Measurements from ENCODE around the gene FAM174C. TPM values are rescaled to one million over a fixed set of nuclear protein-coding genes. Genes with fewer than 3 reads are reported as not detected.

Gene FAM174C
- total RNA-seq, 1 experiment from 2014 or later, result 77.1 TPM

DNA sequence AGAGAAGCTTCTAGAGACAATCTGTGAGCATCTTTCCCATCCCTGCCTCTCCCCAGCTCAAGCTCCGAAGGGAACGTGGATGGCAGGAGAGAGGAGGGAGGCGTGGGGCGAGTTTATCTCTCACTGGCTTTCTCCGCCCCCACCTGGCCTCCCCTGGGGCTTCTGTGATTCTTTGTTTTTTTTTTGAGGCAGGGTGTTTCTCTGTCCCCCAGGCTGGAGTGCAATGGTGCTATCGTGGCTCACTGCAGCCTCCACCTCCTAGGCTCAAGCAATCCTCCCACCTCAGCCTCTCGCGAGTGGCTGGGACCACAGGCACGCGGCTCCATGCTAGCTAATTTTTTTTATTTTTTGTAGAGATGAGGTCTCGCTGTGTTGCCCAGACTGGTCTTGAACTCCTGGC lies 33.4 kb downstream of the FAM174C start:
- Histone ChIP-seq H3K4me3 (replicated peaks in 1 of 2; ENCODE audit: low read depth in 1 of 2, low read length in 2 of 2) (no peak overlapping the region), H3K27ac (ENCODE audit: low read depth, low read length) (no peak overlapping the region), H3K4me1 (ENCODE audit: control insufficient read depth in 1 of 2, insufficient read depth in 2 of 2, low read length in 2 of 2) (peaks cover 9 to 17% of the 10 kb centered on the region in 2 experiments), H2AFZ (ENCODE audit: low read depth, low read length, poor library complexity, severe bottlenecking) (no peak overlapping the region), H3K4me2 (ENCODE audit: low read length) (no peak overlapping the region), H3K9me2 (ENCODE audit: insufficient read depth) (no peaks in the 10 kb centered on the region), H4K20me1 (ENCODE audit: insufficient read depth) (no peaks in the 10 kb centered on the region), H3K27me3 (ENCODE audit: insufficient read depth, low read length) (no peaks in the 10 kb centered on the region), H3K9ac (ENCODE audit: low read length) (no peak overlapping the region), H3K79me2 (ENCODE audit: insufficient read depth, low read length) (no peaks in the 10 kb centered on the region), H3K9me3 (ENCODE audit: control insufficient read depth in 1 of 2, insufficient read depth in 1 of 2, low read depth in 1 of 2, low read length in 2 of 2) (no peaks in the 10 kb centered on the region), H3K36me3 (ENCODE audit: control insufficient read depth in 1 of 2, insufficient read depth in 2 of 2, low read length in 2 of 2) (no peaks in the 10 kb centered on the region)
- RAD21 ChIA-PET (ENCODE audit: low non-redundant PET in 1 of 2, low total read pairs in 2 of 2, uncharacterized antibody in 2 of 2, unreplicated experiment in 2 of 2), result no interaction called here
- no TSS peak for BruUV-seq (replicated peaks)
- CTCF ChIA-PET, result interaction anchor here (0.7 kb wide), 1 partner anchor 29 kb away, joined by 3 read pairs; no protein-coding TSS in a partner anchor
- TF ChIP-seq, protein P1, sequence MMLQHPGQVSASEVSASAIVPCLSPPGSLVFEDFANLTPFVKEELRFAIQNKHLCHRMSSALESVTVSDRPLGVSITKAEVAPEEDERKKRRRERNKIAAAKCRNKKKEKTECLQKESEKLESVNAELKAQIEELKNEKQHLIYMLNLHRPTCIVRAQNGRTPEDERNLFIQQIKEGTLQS (IDR thresholded peaks at IDR 0.05), result no peak
- TF ChIP-seq, protein P2, sequence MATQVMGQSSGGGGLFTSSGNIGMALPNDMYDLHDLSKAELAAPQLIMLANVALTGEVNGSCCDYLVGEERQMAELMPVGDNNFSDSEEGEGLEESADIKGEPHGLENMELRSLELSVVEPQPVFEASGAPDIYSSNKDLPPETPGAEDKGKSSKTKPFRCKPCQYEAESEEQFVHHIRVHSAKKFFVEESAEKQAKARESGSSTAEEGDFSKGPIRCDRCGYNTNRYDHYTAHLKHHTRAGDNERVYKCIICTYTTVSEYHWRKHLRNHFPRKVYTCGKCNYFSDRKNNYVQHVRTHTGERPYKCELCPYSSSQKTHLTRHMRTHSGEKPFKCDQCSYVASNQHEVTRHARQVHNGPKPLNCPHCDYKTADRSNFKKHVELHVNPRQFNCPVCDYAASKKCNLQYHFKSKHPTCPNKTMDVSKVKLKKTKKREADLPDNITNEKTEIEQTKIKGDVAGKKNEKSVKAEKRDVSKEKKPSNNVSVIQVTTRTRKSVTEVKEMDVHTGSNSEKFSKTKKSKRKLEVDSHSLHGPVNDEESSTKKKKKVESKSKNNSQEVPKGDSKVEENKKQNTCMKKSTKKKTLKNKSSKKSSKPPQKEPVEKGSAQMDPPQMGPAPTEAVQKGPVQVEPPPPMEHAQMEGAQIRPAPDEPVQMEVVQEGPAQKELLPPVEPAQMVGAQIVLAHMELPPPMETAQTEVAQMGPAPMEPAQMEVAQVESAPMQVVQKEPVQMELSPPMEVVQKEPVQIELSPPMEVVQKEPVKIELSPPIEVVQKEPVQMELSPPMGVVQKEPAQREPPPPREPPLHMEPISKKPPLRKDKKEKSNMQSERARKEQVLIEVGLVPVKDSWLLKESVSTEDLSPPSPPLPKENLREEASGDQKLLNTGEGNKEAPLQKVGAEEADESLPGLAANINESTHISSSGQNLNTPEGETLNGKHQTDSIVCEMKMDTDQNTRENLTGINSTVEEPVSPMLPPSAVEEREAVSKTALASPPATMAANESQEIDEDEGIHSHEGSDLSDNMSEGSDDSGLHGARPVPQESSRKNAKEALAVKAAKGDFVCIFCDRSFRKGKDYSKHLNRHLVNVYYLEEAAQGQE (IDR thresholded peaks at IDR 0.05; ENCODE audit: low read depth), result no peak
- no peak for TF ChIP-seq CBX3 (IDR thresholded peaks at IDR 0.05; ENCODE audit: low read depth)
- no peak for TF ChIP-seq RAD21 (IDR thresholded peaks at IDR 0.05; ENCODE audit: low read depth)
- no peak for TF ChIP-seq ELF1 (IDR thresholded peaks at IDR 0.05; ENCODE audit: borderline replicate concordance, low read depth)
- TF ChIP-seq SRF (IDR thresholded peaks at IDR 0.05; ENCODE audit: low read depth), result no peak
- no peak for TF ChIP-seq ZNF274 (IDR thresholded peaks at IDR 0.05; ENCODE audit: low read depth, low read length)
- TF ChIP-seq TCF7L2 (IDR thresholded peaks at IDR 0.05; ENCODE audit: borderline replicate concordance, extremely low read depth, insufficient read depth, insufficient read length), result no peak
- TF ChIP-seq FOSL1 (IDR thresholded peaks at IDR 0.05; ENCODE audit: low read depth), result no peak
- TF ChIP-seq, protein P3, sequence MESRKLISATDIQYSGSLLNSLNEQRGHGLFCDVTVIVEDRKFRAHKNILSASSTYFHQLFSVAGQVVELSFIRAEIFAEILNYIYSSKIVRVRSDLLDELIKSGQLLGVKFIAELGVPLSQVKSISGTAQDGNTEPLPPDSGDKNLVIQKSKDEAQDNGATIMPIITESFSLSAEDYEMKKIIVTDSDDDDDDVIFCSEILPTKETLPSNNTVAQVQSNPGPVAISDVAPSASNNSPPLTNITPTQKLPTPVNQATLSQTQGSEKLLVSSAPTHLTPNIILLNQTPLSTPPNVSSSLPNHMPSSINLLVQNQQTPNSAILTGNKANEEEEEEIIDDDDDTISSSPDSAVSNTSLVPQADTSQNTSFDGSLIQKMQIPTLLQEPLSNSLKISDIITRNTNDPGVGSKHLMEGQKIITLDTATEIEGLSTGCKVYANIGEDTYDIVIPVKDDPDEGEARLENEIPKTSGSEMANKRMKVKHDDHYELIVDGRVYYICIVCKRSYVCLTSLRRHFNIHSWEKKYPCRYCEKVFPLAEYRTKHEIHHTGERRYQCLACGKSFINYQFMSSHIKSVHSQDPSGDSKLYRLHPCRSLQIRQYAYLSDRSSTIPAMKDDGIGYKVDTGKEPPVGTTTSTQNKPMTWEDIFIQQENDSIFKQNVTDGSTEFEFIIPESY (IDR thresholded peaks at IDR 0.05; ENCODE audit: extremely low read depth, insufficient replicate concordance, low read length), result no peak
- no peak for TF ChIP-seq MAX (IDR thresholded peaks at IDR 0.05)
- no peak for TF ChIP-seq EGR1 (IDR thresholded peaks at IDR 0.05; ENCODE audit: low read depth)
- TF ChIP-seq JUND (IDR thresholded peaks at IDR 0.05), result no peak
- no peak for TF ChIP-seq EZH2phosphoT487 (IDR thresholded peaks at IDR 0.05; ENCODE audit: borderline replicate concordance)
- no peak for DNase-seq (ENCODE audit: low read depth, low spot score)
- intact Hi-C loops (cut with micrococcal nuclease), result no loop called here
- POLR2A ChIA-PET, result no interaction called here
- ATAC-seq, result no peak
